GM12878 (cell line): Measurements from ENCODE around the gene DCUN1D3. TPM values are rescaled to one million over a fixed set of nuclear protein-coding genes. Genes with fewer than 3 reads are reported as not detected.
A peak's percentile ranks its signal among the peaks of the same experiment; 100 is the strongest.

ENCODE experiments used
- ATAC-seq: fragments of 200-7000 bp; cut with Tn5 transposase; 3 replicates; pipeline ENCODE4 v1.9.1; 2020; ENCODE audit warnings: mild to moderate bottlenecking, moderate library complexity
- Bru-seq: library from RNA; stranded (reverse); fragments of 400-500 nt; gene quantifications from one replicate; lab custom pipeline; 2021; lab: Mats Ljungman, UMichigan
- BruChase-seq, 2 experiments: library from RNA; stranded (reverse); fragments of 400-500 nt; gene quantifications; one replicate each; lab custom pipeline; 2021; lab: Mats Ljungman, UMichigan
- BruUV-seq: library from RNA; stranded (reverse); fragments of 400-500 nt; replicated peaks from 2 replicates; lab custom pipeline; 2021; lab: Mats Ljungman, UMichigan
- CTCF ChIA-PET: fragments of 300-600 bp; sonication (Branson Sonifier 250); formaldehyde crosslinking; extraction: SDS; loops from one replicate; lab custom pipeline; 2021; ENCODE audit warnings: inconsistent platforms; lab: Yijun Ruan, JAX
- POLR2A ChIA-PET: fragments of 350-600 bp; formaldehyde crosslinking; extraction: SDS; loops from one replicate; lab custom pipeline; 2021; ENCODE audit warnings: inconsistent platforms; lab: Charles Lee
- RAD21 ChIA-PET: fragments of 300-600 bp; sonication (Branson Sonifier 250); formaldehyde crosslinking; loops from one replicate; lab custom pipeline; 2023; ENCODE audit warnings: antibody characterized with exemption; ENCODE audit not compliant: unreplicated experiment; lab: Charles Lee
- SMC1A ChIA-PET: fragments of 300-600 bp; sonication (Branson Sonifier 250); formaldehyde crosslinking; loops from one replicate; lab custom pipeline; 2023; ENCODE audit not compliant: unreplicated experiment, uncharacterized antibody; lab: Charles Lee
- DNase-seq: peaks from one replicate; pipeline ENCODE4 v3.0.0-alpha.2; 2011; ENCODE audit warnings: low read depth, low spot score
- FAIRE-seq: peaks from 3 replicates; lab custom pipeline; 2011; peaks lifted over from hg19 to GRCh38; lab: Jason Lieb, UNC
- H2AFZ ChIP-seq: 2 replicates; pipeline ENCODE4 v1.6.0; 2011; ENCODE audit warnings: low read depth, low read length, control low read depth; ENCODE audit not compliant: control insufficient read depth
- H3K27ac ChIP-seq: 2 replicates; pipeline ENCODE4 v1.5.1; 2011; ENCODE audit warnings: control low read depth; ENCODE audit not compliant: control insufficient read depth, insufficient read depth
- H3K27me3 ChIP-seq, 2 experiments: replicated peaks in 1 of 2; 2 replicates each; pipeline versions ENCODE4 v1.6.0 to v1.6.1; 2011; ENCODE audit warnings: low read length in 1 of 2; ENCODE audit not compliant: control insufficient read depth in 2 of 2, insufficient read depth in 2 of 2
- H3K36me3 ChIP-seq, 2 experiments: 2 replicates each; pipeline ENCODE4 v1.5.1; 2011; ENCODE audit warnings: low read length in 1 of 2; ENCODE audit not compliant: control insufficient read depth in 2 of 2, insufficient read depth in 2 of 2
- H3K4me1 ChIP-seq: 2 replicates; pipeline ENCODE4 v1.6.1; 2011; ENCODE audit warnings: mild to moderate bottlenecking, low read length, moderate library complexity, mixed read lengths; ENCODE audit not compliant: control insufficient read depth, insufficient read depth
- H3K4me2 ChIP-seq: 2 replicates; pipeline ENCODE4 v1.6.0; 2011; ENCODE audit warnings: control low read depth; ENCODE audit not compliant: control insufficient read depth, insufficient read depth
- H3K4me3 ChIP-seq: fragments of 200-600 bp; sonication (generic); 2 replicates; pipeline ENCODE4 v1.5.1; 2016
- H3K79me2 ChIP-seq: 2 replicates; pipeline ENCODE4 v1.6.0; 2011; ENCODE audit warnings: low read length; ENCODE audit not compliant: control insufficient read depth, insufficient read depth
- H3K9ac ChIP-seq: 2 replicates; pipeline ENCODE4 v1.8.0; 2011; ENCODE audit warnings: low read length, control low read depth, mixed read lengths; ENCODE audit not compliant: control insufficient read depth, insufficient read depth
- H3K9me3 ChIP-seq: replicated peaks from 3 replicates; pipeline ENCODE4 v1.5.1; 2011; ENCODE audit warnings: mild to moderate bottlenecking, low read length; ENCODE audit not compliant: control insufficient read depth, insufficient read depth
- H4K20me1 ChIP-seq: 2 replicates; pipeline ENCODE4 v1.6.0; 2011; ENCODE audit not compliant: control insufficient read depth, insufficient read depth
- ATF3 ChIP-seq: IDR thresholded peaks from 2 replicates; pipeline ENCODE4 v1.6.1; 2011; ENCODE audit warnings: low read depth, mild to moderate bottlenecking, low read length, moderate library complexity, borderline replicate concordance; ENCODE audit errors: extremely low read depth
- BCLAF1 ChIP-seq: fragments of 450-650 bp; IDR thresholded peaks from 2 replicates; pipeline ENCODE4 v1.6.1; 2017; ENCODE audit warnings: antibody characterized with exemption, mild to moderate bottlenecking, moderate library complexity
- BMI1 ChIP-seq: fragments of 450-650 bp; IDR thresholded peaks from 2 replicates; pipeline ENCODE4 v1.6.1; 2016; ENCODE audit warnings: mild to moderate bottlenecking, moderate library complexity, borderline replicate concordance
- FOS ChIP-seq: IDR thresholded peaks from 3 replicates; pipeline ENCODE4 v1.6.1; 2011; ENCODE audit warnings: borderline replicate concordance; ENCODE audit not compliant: insufficient read length; ENCODE audit errors: extremely low read depth
- IRF3 ChIP-seq: fragments of 450-650 bp; IDR thresholded peaks from 2 replicates; pipeline ENCODE4 v1.6.1; 2014; ENCODE audit warnings: mild to moderate bottlenecking
- KDM1A ChIP-seq: fragments of 200-600 bp; sonication (generic); IDR thresholded peaks from 2 replicates; pipeline ENCODE4 v1.6.1; 2016; ENCODE audit warnings: borderline replicate concordance
- MEF2A ChIP-seq: IDR thresholded peaks from 2 replicates; pipeline ENCODE4 v1.6.1; 2011; ENCODE audit warnings: low read depth, mild to moderate bottlenecking, low read length, moderate library complexity; ENCODE audit not compliant: insufficient read depth
- PAX8 ChIP-seq: fragments of 450-650 bp; IDR thresholded peaks from 2 replicates; pipeline ENCODE4 v1.6.1; 2017; ENCODE audit warnings: mild to moderate bottlenecking, moderate library complexity
- RELA ChIP-seq: fragments of 450-650 bp; IDR thresholded peaks from 2 replicates; pipeline ENCODE4 v1.8.0; 2014; ENCODE audit warnings: borderline replicate concordance; ENCODE audit not compliant: partially characterized antibody
- SMARCA5 ChIP-seq: fragments of 450-650 bp; IDR thresholded peaks from 2 replicates; pipeline ENCODE4 v1.6.1; 2017; ENCODE audit warnings: mild to moderate bottlenecking
- SP1 ChIP-seq: IDR thresholded peaks from one replicate; pipeline ENCODE4 v1.6.1; 2011; ENCODE audit warnings: low read depth, low read length
- ZNF384 ChIP-seq: IDR thresholded peaks from 2 replicates; pipeline ENCODE4 v1.6.1; 2012; ENCODE audit warnings: low read depth, mild to moderate bottlenecking, low read length, improper control_type of control experiment, borderline replicate concordance
- WGBS: methylation state at CpG from one replicate; pipeline ENCODE4 v1.1.6; 2016; ENCODE audit warnings: low lambda C conversion rate; ENCODE audit not compliant: insufficient replicate concordance, insufficient coverage; ENCODE audit errors: missing lambda C conversion rate; 5-methylcytosine and 5-hydroxymethylcytosine counted together
- in situ Hi-C: fragments of 300-500 bp; cut with MboI; formaldehyde crosslinking; loops from 9 replicates; pipeline ENCODE4 v1.14.3; 2018; ENCODE audit warnings: mixed read lengths
- intact Hi-C: fragments of 100-400 bp; cut with micrococcal nuclease; formaldehyde crosslinking; loops from one replicate; pipeline ENCODE4 v1.14.2; 2022; ENCODE audit not compliant: unreplicated experiment
- long read RNA-seq, 2 experiments: library from polyadenylated mRNA; unstranded; transcript quantifications; one replicate each; pipeline ENCODE4 v2.0.0, GENCODE V29; 2019 to 2020
- polyA minus RNA-seq, 3 experiments: library from RNA; depleted of rRNA, polyadenylated mRNA; stranded (reverse); fragments of >200 nt; gene quantifications; 2 replicates each; pipeline ENCODE4 v1.2.3, GENCODE V29; 2011
- polyA plus RNA-seq, 11 experiments: library from polyadenylated mRNA; depleted of rRNA in 4 of 11; unstranded in 6 of 11; stranded (reverse) in 5 of 11; fragments of >200 nt; fragmentation: Nextera tagmentation in 4 of 11; fragmentation: Illumina TruSeq in 1 of 11; extraction: Ambion mirVana in 4 of 11; extraction: Trizol in 1 of 11; gene quantifications; 1 replicate in 1 of 11; 2 replicates in 10 of 11; pipeline versions ENCODE4 v1.2.1 to v1.2.3, GENCODE V29; 2011 to 2016; ENCODE audit warnings: inconsistent platforms in 2 of 11, missing spikeins in 2 of 11, low read depth in 1 of 11
- total RNA-seq, 4 experiments: library from RNA; depleted of rRNA in 3 of 4; stranded (reverse); fragments of >200 nt in 3 of 4; fragmentation: Illumina TruSeq in 1 of 4; extraction: Trizol in 1 of 4; gene quantifications; 2 replicates each; pipeline versions ENCODE4 v1.2.1 to v1.2.3, GENCODE V29; 2013 to 2021

Gene DCUN1D3
- 6.1 and 7.6 TPM in 2 replicates for total RNA-seq (2013; cell fraction: nucleolus; rRNA removed)
- total RNA-seq (2014; rRNA removed) (2.4 and 2.8 TPM in 2 replicates), total RNA-seq (2014; rRNA removed; fragmentation: Illumina TruSeq; extraction: Trizol) (2.3 and 2.5 TPM in 2 replicates), total RNA-seq (2021) (3.5 and 3.7 TPM in 2 replicates), polyA plus RNA-seq (2011; rRNA removed) (4.5 and 5.5 TPM in 2 replicates), polyA plus RNA-seq (2014; fragmentation: Illumina TruSeq; extraction: Trizol) (1.6 and 1.8 TPM in 2 replicates), polyA plus RNA-seq (2014; fragmentation: Nextera tagmentation; extraction: Ambion mirVana) (1 to 10 TPM in 1 of 2 experiments, under 1 TPM in 1; 0.47 to 1.2 TPM), polyA plus RNA-seq (2014; rRNA removed) (1.9 TPM in 2 replicates), polyA plus RNA-seq (2016; fragmentation: Nextera tagmentation; extraction: Ambion mirVana) (1 to 10 TPM; 1.3 to 1.8 TPM), polyA minus RNA-seq (2011; rRNA and poly(A)+ RNA removed) (6.0 and 7.6 TPM in 2 replicates), Bru-seq, nascent RNA (percentile 66 among the genes with signal in this experiment), BruChase-seq, experiment 1, labeled RNA remaining after a 6-hour chase (percentile 80 among the genes with signal in this experiment), BruChase-seq, experiment 2, labeled RNA remaining after a 2-hour chase (percentile 95 among the genes with signal in this experiment)
- polyA plus RNA-seq (2011; ENCODE audit: low read depth) = 1.7 TPM
- 3.1 and 3.5 TPM in 2 replicates for polyA plus RNA-seq (2011; cell fraction: cytosol; rRNA removed)
- 6.2 and 7.4 TPM in 2 replicates for polyA plus RNA-seq (2011; cell fraction: nucleus; rRNA removed)
- polyA plus RNA-seq (2012) = 2.1 and 2.6 TPM in 2 replicates
- 2.4 and 2.9 TPM in 2 replicates for polyA minus RNA-seq (2011; cell fraction: cytosol; rRNA and poly(A)+ RNA removed)
- 5.8 and 7.0 TPM in 2 replicates for polyA minus RNA-seq (2011; cell fraction: nucleus; rRNA and poly(A)+ RNA removed)
- long read RNA-seq, experiment 1, full-length matches to known transcripts = 1 of 2 reads
- long read RNA-seq, experiment 1, partial matches to known transcripts = 0 of 2 reads
- long read RNA-seq, experiment 1, other reads (novel, unspliced or antisense) = 1 of 2 reads
- long read RNA-seq, experiment 2, full-length matches to known transcripts = 2 of 4 reads
- long read RNA-seq, experiment 2, partial matches to known transcripts = 1 of 4 reads
- long read RNA-seq, experiment 2, other reads (novel, unspliced or antisense) = 1 of 4 reads

GRCh38 chr16:20900299-20901067 lies at the start of gene DCUN1D3, which contains the start of gene LYRM1:
Gene DCUN1D3 (minus strand): TSS chr16:20900358. CDS start chr16:20862538, 37,820 bp downstream.
Gene LYRM1 (plus strand): TSS chr16:20900771. CDS start chr16:20915556, 14,785 bp downstream.
- WGBS = 2% methylated on average over 51 of the region's 62 CpGs
- POLR2A ChIA-PET = interaction anchor here (0.5 to 4.3 kb wide), 8 partner anchors 22 to 1290 kb away, joined by 3 to 27 read pairs (median 5); no protein-coding TSS in a partner anchor
- intact Hi-C loops = loop anchor here (2.0 kb wide), 2 partner anchors 26 to 94 kb away; partner anchors contain the start of genes ERI2 and REXO5
- peak; percentile 33; the same call in 1 of the 2 replicates for TF ChIP-seq ZNF384
- no peak for TF ChIP-seq MEF2A
- TF ChIP-seq BCLAF1 = peak; percentile 91
- TF ChIP-seq FOS = no peak
- no peak for TF ChIP-seq KDM1A
- TF ChIP-seq IRF3 = no peak
- TF ChIP-seq SMARCA5 = no peak
- TF ChIP-seq PAX8 = no peak
- TF ChIP-seq ATF3 = no peak
- TF ChIP-seq BMI1 = peak; percentile 84
- peak; percentile 46 for TF ChIP-seq SP1
- TF ChIP-seq RELA = peak; percentile 9

More at GRCh38 chr16:20900299-20901067, at the start of gene DCUN1D3, which contains the start of gene LYRM1:
- ATAC-seq (peak; percentile 89), FAIRE-seq (peak; percentile 84), DNase-seq (peak; percentile 87)
- no peaks in the 10 kb centered on the region; a peak in 1 of 4 replicates for H3K36me3 ChIP-seq
- H3K9me3 ChIP-seq = no peaks in the 10 kb centered on the region
- peak within 1 kb of the TSS; percentile 82 for H3K4me2 ChIP-seq
- peak within 1 kb of the TSS; percentile 82 for H3K4me3 ChIP-seq
- ChIA-PET SMC1A (interaction anchor here (0.6 to 5.6 kb wide), 12 partner anchors 11 to 95 kb away, joined by 3 to 42 read pairs (median 6); no protein-coding TSS in a partner anchor), CTCF (interaction anchor here (1.0 to 5.6 kb wide), 6 partner anchors 26 to 96 kb away, joined by 4 to 36 read pairs (median 6); partner anchors contain the start of genes ERI2 and REXO5), RAD21 (interaction anchor here (0.6 to 3.8 kb wide), 7 partner anchors 25 to 127 kb away, joined by 3 to 31 read pairs (median 7); partner anchors contain the start of genes ERI2 and REXO5)
- peaks cover 22% of the 10 kb centered on the region for H3K4me1 ChIP-seq
- H3K79me2 ChIP-seq = peaks cover 25% of the 10 kb centered on the region
- no peaks in the 10 kb centered on the region for H4K20me1 ChIP-seq
- in situ Hi-C loops = no loop called here
- no peaks in the 10 kb centered on the region for H3K27me3 ChIP-seq
- no TSS peak for BruUV-seq
- H3K27ac ChIP-seq = peak within 1 kb of the TSS; percentile 96
- peak within 1 kb of the TSS; percentile 89 for H3K9ac ChIP-seq
- H2AFZ ChIP-seq = peak within 1 kb of the TSS; percentile 95
